Fibroblast of gingiva (primary cell): ENCODE data around the gene SGMS2.

Experiments used
- DNase-seq: peaks from one replicate; pipeline ENCODE4 v3.0.0-alpha.2; 2011; ENCODE audit warnings: low read depth

Gene SGMS2

GRCh38 chr4:107828315-107829090 is 3.8 kb downstream of the SGMS2 start:
- no peak for DNase-seq

GRCh38 chr4:107831140-107831539 is 6.4 kb downstream of the SGMS2 start:
- no peak for DNase-seq

- no peak for DNase-seq
Observed at GRCh38 chr4:107832275-107832807, 7.6 kb downstream of the SGMS2 start.

GRCh38 chr4:107834241-107834794 is 9.6 kb downstream of the SGMS2 start:
- DNase-seq: peak; percentile 24

- DNase-seq: peak; percentile 71
Observed at GRCh38 chr4:107835406-107835805, 10.7 kb downstream of the SGMS2 start.

- DNase-seq: no peak
Observed at GRCh38 chr4:107837317-107837716, 12.6 kb downstream of the SGMS2 start.

- peak; percentile 93 for DNase-seq
Observed at GRCh38 chr4:107837776-107838618, 13.3 kb downstream of the SGMS2 start.

GRCh38 chr4:107838861-107839565 is 14.3 kb downstream of the SGMS2 start:
- peak; percentile 52 for DNase-seq

- DNase-seq: no peak
Observed at GRCh38 chr4:107843391-107843790, 18.7 kb downstream of the SGMS2 start.

- DNase-seq: no peak
Observed at GRCh38 chr4:107845681-107846080, 20.9 kb downstream of the SGMS2 start.

- no peak for DNase-seq
Observed at GRCh38 chr4:107850438-107850837, 25.7 kb downstream of the SGMS2 start.

GRCh38 chr4:107853444-107854355 is 29.0 kb downstream of the SGMS2 start:
- no peak for DNase-seq

GRCh38 chr4:107854356-107855022 is 29.8 kb downstream of the SGMS2 start:
- peak; percentile 79 for DNase-seq

GRCh38 chr4:107855723-107856122 is 31.0 kb downstream of the SGMS2 start:
- DNase-seq: no peak

- no peak for DNase-seq
Observed at GRCh38 chr4:107856901-107857300, 32.2 kb downstream of the SGMS2 start.

- no peak for DNase-seq
Observed at GRCh38 chr4:107857741-107858140, 33.0 kb downstream of the SGMS2 start.

- DNase-seq: no peak
Observed at GRCh38 chr4:107858158-107858742, 33.5 kb downstream of the SGMS2 start.

- DNase-seq: peak; percentile 46
Observed at GRCh38 chr4:107862658-107863057, 37.9 kb downstream of the SGMS2 start.

- peak; percentile 21 for DNase-seq
Observed at GRCh38 chr4:107863416-107863815, 38.7 kb downstream of the SGMS2 start.

- DNase-seq: no peak
Observed at GRCh38 chr4:107863850-107864371, 39.2 kb downstream of the SGMS2 start.
